K562 treated with DMSO at 1 percent for 12 hours (cell line): ENCODE data around the gene SOX9. TPM values are rescaled to one million over a fixed set of nuclear protein-coding genes. Genes with fewer than 3 reads are reported as not detected.

Experiments
- total RNA-seq: library from RNA; unstranded; fragments of 300-600 nt; gene quantifications from 2 replicates; pipeline ENCODE4 v1.2.3, GENCODE V29; 2022; ENCODE audit not compliant: insufficient read depth

SOX9 gene
- total RNA-seq = not detected in 2 replicates

DNA sequence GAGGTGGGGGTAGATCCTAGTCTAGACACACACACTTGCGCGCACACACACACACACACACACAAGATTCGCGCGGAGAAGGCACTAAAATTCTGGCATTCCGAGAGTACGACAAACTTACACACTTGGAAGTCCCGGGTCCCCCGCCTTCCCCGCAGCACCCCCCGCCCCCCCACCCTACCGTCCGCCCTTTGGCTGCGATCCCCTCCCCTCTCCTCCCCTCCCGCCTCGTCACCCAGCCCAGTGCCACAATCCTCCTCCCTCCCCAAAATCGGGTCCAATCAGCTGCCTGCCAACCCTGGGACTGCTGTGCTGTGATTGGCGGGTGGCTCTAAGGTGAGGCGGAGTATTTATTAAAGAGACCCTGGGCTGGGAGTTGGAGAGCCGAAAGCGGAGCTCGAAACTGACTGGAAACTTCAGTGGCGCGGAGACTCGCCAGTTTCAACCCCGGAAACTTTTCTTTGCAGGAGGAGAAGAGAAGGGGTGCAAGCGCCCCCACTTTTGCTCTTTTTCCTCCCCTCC, at the start of gene SOX9:
Gene SOX9, plus strand, starts transcription at position 379 of the 522 bp plus-strand sequence. CDS start 372 bp downstream, outside the sequence.

